Neuronal stem cell (in vitro differentiated cells): ENCODE data around the gene KMT2C.
"Not testable (repeated sequence)": the region's sequence is repeated elsewhere in the genome, so short reads cannot be mapped to it uniquely, and the experiment has no call there.

Source experiments
- DNase-seq: peaks from one replicate; pipeline ENCODE4 v3.0.0-alpha.2; 2013; ENCODE audit warnings: low spot score
- H2AFZ ChIP-seq: one replicate; pipeline ENCODE4 v1.6.1; 2013; ENCODE audit warnings: mild to moderate bottlenecking, low read length, inconsistent platforms
- H2AK5ac ChIP-seq: 2 replicates; pipeline ENCODE4 v1.6.1; 2013; ENCODE audit warnings: low read depth, mild to moderate bottlenecking, inconsistent platforms, low read length, moderate library complexity, mixed read lengths
- H2BK120ac ChIP-seq: 2 replicates; pipeline ENCODE4 v1.6.1; 2013; ENCODE audit warnings: low read depth, mild to moderate bottlenecking, inconsistent platforms, low read length, moderate library complexity, mixed read lengths
- H2BK12ac ChIP-seq: one replicate; pipeline ENCODE4 v1.6.1; 2013; ENCODE audit warnings: low read length, inconsistent platforms
- H2BK15ac ChIP-seq: 2 replicates; pipeline ENCODE4 v1.6.1; 2013; ENCODE audit warnings: mild to moderate bottlenecking, low read length, inconsistent platforms, mixed read lengths
- H2BK5ac ChIP-seq: one replicate; pipeline ENCODE4 v1.6.1; 2013; ENCODE audit warnings: inconsistent platforms, mild to moderate bottlenecking, low read length, moderate library complexity
- H3K14ac ChIP-seq: one replicate; pipeline ENCODE4 v1.6.1; 2013; ENCODE audit warnings: low read length, inconsistent platforms
- H3K18ac ChIP-seq: 2 replicates; pipeline ENCODE4 v1.6.1; 2013; ENCODE audit warnings: low read length, inconsistent platforms
- H3K23ac ChIP-seq: 2 replicates; pipeline ENCODE4 v1.6.1; 2013; ENCODE audit warnings: low read depth, mild to moderate bottlenecking, mixed read lengths, low read length, inconsistent platforms; ENCODE audit not compliant: poor library complexity
- H3K27ac ChIP-seq: replicated peaks from 3 replicates; pipeline ENCODE4 v1.5.1; 2013; ENCODE audit warnings: low read length, inconsistent platforms
- H3K27me3 ChIP-seq, 3 experiments: 2 replicates each; pipeline ENCODE4 v1.6.1; 2013; ENCODE audit warnings: low read length in 3 of 3, mild to moderate bottlenecking in 2 of 3, inconsistent platforms in 1 of 3, low read depth in 1 of 3, mixed read lengths in 1 of 3, moderate library complexity in 1 of 3; ENCODE audit not compliant: control insufficient read depth in 3 of 3, insufficient read depth in 3 of 3
- H3K36me3 ChIP-seq, 2 donors: replicated peaks in 1 of 2; 2 replicates each; pipeline ENCODE4 v1.6.1; 2013; ENCODE audit warnings: low read length in 2 of 2; ENCODE audit not compliant: control insufficient read depth in 2 of 2, insufficient read depth in 2 of 2
- H3K4ac ChIP-seq: 2 replicates; pipeline ENCODE4 v1.6.1; 2013; ENCODE audit warnings: inconsistent platforms, mild to moderate bottlenecking, low read length, moderate library complexity
- H3K4me1 ChIP-seq, 2 donors: 1 replicate in 1 of 2; 2 replicates in 1 of 2; pipeline ENCODE4 v1.6.1; 2013; ENCODE audit warnings: low read length in 2 of 2, low read depth in 1 of 2; ENCODE audit not compliant: control insufficient read depth in 2 of 2, insufficient read depth in 1 of 2
- H3K4me2 ChIP-seq: one replicate; pipeline ENCODE4 v1.6.1; 2013; ENCODE audit warnings: mild to moderate bottlenecking, low read length, inconsistent platforms; ENCODE audit not compliant: insufficient read depth, poor library complexity, severe bottlenecking
- H3K4me3 ChIP-seq, 2 donors: 2 replicates each; pipeline ENCODE4 v1.5.1; 2013; ENCODE audit warnings: low read length in 2 of 2, mild to moderate bottlenecking in 2 of 2, inconsistent platforms in 1 of 2, moderate library complexity in 1 of 2
- H3K79me1 ChIP-seq: one replicate; pipeline ENCODE4 v1.6.1; 2013; ENCODE audit warnings: low read depth, mild to moderate bottlenecking, inconsistent platforms, low read length, moderate library complexity
- H3K9ac ChIP-seq: one replicate; pipeline ENCODE4 v1.6.1; 2013; ENCODE audit warnings: mild to moderate bottlenecking, low read depth, low read length, inconsistent platforms; ENCODE audit not compliant: poor library complexity
- H3K9me3 ChIP-seq, 2 donors: replicated peaks in 1 of 2; 2 replicates each; pipeline versions ENCODE3 to v1.6.1; 2013; ENCODE audit warnings: low read length in 2 of 2, mild to moderate bottlenecking in 2 of 2, inconsistent platforms in 1 of 2, low read depth in 1 of 2, mixed read lengths in 1 of 2, moderate library complexity in 1 of 2; ENCODE audit not compliant: control insufficient read depth in 2 of 2, insufficient read depth in 1 of 2
- H4K8ac ChIP-seq: one replicate; pipeline ENCODE4 v1.6.1; 2013; ENCODE audit warnings: low read depth, mild to moderate bottlenecking, inconsistent platforms, low read length, moderate library complexity
- H4K91ac ChIP-seq: one replicate; pipeline ENCODE4 v1.6.1; 2013; ENCODE audit warnings: low read length, low read depth, mild to moderate bottlenecking, inconsistent platforms; ENCODE audit not compliant: poor library complexity
- WGBS, 2 donors: extraction: QIAGEN DNeasy Blood & Tissue Kit; methylation state at CpG; one replicate each; pipeline ENCODE4 v1.1.7; 2013; ENCODE audit warnings: missing lambda C conversion rate in 2 of 2, mixed read lengths in 1 of 2; ENCODE audit not compliant: insufficient read length in 2 of 2, insufficient replicate concordance in 1 of 2; ENCODE audit errors: extremely low coverage in 2 of 2; 5-methylcytosine and 5-hydroxymethylcytosine counted together

KMT2C gene

DNA sequence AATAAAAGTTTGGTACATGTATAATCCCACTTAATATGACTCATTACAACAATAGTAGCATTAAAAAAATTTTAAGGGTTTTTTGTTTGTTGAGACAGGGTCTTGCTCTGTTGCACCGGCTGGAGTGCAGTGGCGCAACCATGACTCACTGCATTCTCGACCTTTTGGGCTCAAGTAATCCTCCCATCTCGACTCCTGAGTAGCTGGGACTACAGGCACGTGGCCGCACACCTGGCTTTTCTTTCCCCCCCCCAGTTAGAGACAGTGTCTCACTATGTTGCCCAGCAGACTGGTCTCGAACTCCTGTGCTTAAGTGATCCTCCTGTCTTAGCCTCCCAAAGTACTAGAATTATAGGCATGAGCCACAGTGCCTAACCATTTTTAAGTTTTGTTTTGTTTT is 40.7 kb downstream of the KMT2C start:
- Histone ChIP-seq H3K4me1 (peaks cover 0 to 4% of the 10 kb centered on the region in 2 donors), H3K79me1 (peaks cover 5% of the 10 kb centered on the region), H3K4me3 (peak overlapping the region in 1 of 2 donors; percentile 26), H4K8ac (no peak overlapping the region), H2BK5ac (no peak overlapping the region), H2AFZ (no peak overlapping the region), H3K9ac (no peak overlapping the region), H3K4ac (no peak overlapping the region), H2BK15ac (no peak overlapping the region), H3K18ac (no peak overlapping the region), H3K23ac (no peak overlapping the region), H3K4me2 (no peak overlapping the region), H3K27me3 (no peaks in the 10 kb centered on the region), H3K27ac (no peak overlapping the region), H2AK5ac (no peak overlapping the region), H2BK12ac (no peak overlapping the region), H4K91ac (no peak overlapping the region), H3K14ac (no peak overlapping the region), H2BK120ac (no peak overlapping the region), H3K9me3 (no peaks in the 10 kb centered on the region), H3K36me3 (no peaks in the 10 kb centered on the region)
- DNase-seq: no peak
- WGBS, 2 donors: no CpG with 5 or more reads among the region's 7 CpGs

DNA sequence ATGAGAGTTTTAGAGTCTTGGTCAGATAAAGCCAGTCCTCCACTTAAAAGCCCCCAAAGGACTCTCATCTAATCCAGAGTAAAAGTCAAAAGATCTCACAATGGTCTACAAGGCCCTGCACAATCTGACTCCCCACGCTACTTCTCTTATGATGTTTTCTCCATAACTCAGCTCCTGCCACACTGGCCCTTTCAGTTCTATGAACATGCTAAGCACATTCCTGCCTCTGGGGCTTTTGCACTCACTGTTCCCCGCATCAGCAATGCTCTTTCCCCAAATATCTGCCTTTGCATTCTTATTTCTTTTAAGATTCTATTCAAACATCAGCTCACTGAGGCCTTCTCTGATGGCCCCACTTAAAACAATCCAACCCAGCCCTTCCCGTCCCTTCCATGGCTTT is 41.6 kb downstream of the KMT2C start:
- H2BK12ac ChIP-seq, H3K27me3 ChIP-seq, H3K4me3 ChIP-seq, H3K4me2 ChIP-seq, H2BK120ac ChIP-seq, H2AK5ac ChIP-seq, H4K91ac ChIP-seq, H4K8ac ChIP-seq, H2BK15ac ChIP-seq, H3K4me1 ChIP-seq, H3K9me3 ChIP-seq, DNase-seq, H3K27ac ChIP-seq, H3K4ac ChIP-seq, H3K9ac ChIP-seq, H3K36me3 ChIP-seq, H2BK5ac ChIP-seq, H3K14ac ChIP-seq, H3K18ac ChIP-seq, H2AFZ ChIP-seq, H3K79me1 ChIP-seq, H3K23ac ChIP-seq: not testable (repeated sequence)
- 100% methylated on average over 1 of the region's 3 CpGs; no CpG with 5 or more reads in 1 of the 2 donors for WGBS, 2 donors

DNA sequence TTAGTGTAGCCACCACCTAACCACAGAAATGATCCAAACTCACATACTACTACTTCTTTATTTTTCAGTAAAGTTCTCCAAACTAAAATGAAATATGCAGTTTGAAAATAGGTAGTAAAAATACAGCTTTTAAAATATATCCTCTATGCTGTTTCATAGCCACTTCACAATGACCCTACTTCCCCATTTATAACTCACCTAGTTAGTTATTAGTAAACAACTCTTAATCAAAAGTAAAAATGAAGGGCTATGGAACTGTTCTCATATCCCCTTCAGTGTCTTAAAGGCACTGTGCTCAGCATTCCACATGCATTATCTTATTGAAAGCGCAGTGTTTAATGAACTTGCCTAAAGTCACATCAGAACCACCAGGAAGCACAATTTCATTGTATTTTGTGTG is 43.5 kb downstream of the KMT2C start:
- H3K18ac ChIP-seq: no peak overlapping the region
- H3K27me3 ChIP-seq: no peaks in the 10 kb centered on the region
- H3K4ac ChIP-seq: no peak overlapping the region
- no peak overlapping the region for H2BK12ac ChIP-seq
- H2BK5ac ChIP-seq: no peak overlapping the region
- no peak overlapping the region for H3K14ac ChIP-seq
- H3K79me1 ChIP-seq: peaks cover 5% of the 10 kb centered on the region
- peaks cover 0 to 4% of the 10 kb centered on the region in 2 donors for H3K4me1 ChIP-seq
- no peak overlapping the region for H3K4me3 ChIP-seq
- H4K8ac ChIP-seq: no peak overlapping the region
- H2AK5ac ChIP-seq: no peak overlapping the region
- no peak overlapping the region for H2AFZ ChIP-seq
- H4K91ac ChIP-seq: no peak overlapping the region
- H3K36me3 ChIP-seq: no peaks in the 10 kb centered on the region
- no peak overlapping the region for H3K27ac ChIP-seq
- no peaks in the 10 kb centered on the region for H3K9me3 ChIP-seq
- no peak overlapping the region for H3K4me2 ChIP-seq
- DNase-seq: no peak
- no peak overlapping the region for H3K9ac ChIP-seq
- H2BK120ac ChIP-seq: no peak overlapping the region
- no peak overlapping the region for H3K23ac ChIP-seq
- no peak overlapping the region for H2BK15ac ChIP-seq
- no CpG with 5 or more reads among the region's 1 CpG for WGBS, 2 donors

DNA sequence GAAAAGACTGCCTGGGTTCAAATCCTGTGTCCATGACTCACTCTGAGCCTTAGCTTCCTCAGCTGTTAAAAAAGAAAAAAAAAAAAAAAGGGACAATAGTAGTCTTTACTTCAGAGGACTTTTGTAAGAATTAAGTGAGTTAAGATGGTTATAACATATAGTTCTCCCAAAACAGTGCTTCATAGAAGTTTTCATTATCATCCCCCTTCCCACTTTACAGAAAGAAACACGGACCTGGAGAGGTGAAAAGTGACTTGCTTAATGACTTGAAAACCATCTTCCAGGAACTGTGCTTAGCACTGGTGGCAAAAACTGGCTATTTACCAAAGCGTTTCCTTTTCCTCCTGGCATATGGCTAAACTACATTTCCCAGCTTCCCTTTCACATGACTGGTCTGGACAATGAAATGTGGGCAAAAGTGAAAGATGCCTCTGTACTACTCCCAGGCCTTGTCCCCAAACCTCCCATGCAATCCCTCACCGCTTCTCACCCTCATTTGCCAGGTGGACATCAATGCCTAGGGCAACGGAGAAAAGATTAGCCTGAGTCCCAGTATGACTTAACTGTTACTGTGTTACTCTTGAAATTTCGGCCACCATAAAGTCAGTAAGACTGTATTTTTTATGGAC is 49.6 kb downstream of the KMT2C start:
- H3K18ac ChIP-seq, H3K79me1 ChIP-seq, H2BK5ac ChIP-seq, H2BK15ac ChIP-seq, H3K9ac ChIP-seq, H2AFZ ChIP-seq, H3K27me3 ChIP-seq, H3K4ac ChIP-seq, H2AK5ac ChIP-seq, DNase-seq, H3K4me3 ChIP-seq, H3K36me3 ChIP-seq, H2BK12ac ChIP-seq, H3K4me2 ChIP-seq, H3K23ac ChIP-seq, H3K4me1 ChIP-seq, H3K14ac ChIP-seq, H4K8ac ChIP-seq, H3K27ac ChIP-seq, H3K9me3 ChIP-seq, H2BK120ac ChIP-seq, H4K91ac ChIP-seq: not testable (repeated sequence)
- no CpG with 5 or more reads among the region's 5 CpGs for WGBS, 2 donors
